Body of pancreas (tissue), 4 donors: ENCODE data around the gene LAMA4.

ENCODE experiments used
- CTCF ChIP-seq, 7 experiments: fragments of 450-650 bp in 4 of 7; fragments of 200-600 bp in 3 of 7; sonication (generic) in 3 of 7; IDR thresholded peaks; one replicate each; pipeline ENCODE4 v1.5.1; 2016 to 2019; ENCODE audit warnings: antibody characterized with exemption in 7 of 7
- POLR2A ChIP-seq, 3 donors: fragments of 450-650 bp; IDR thresholded peaks; one replicate each; pipeline ENCODE4 v1.6.1; 2016; ENCODE audit warnings: antibody characterized with exemption in 3 of 3, mild to moderate bottlenecking in 2 of 3

GRCh38 chr6:112286500-112287144 lies 32.3 kb upstream of the LAMA4 start:
- no peak for TF ChIP-seq CTCF (IDR thresholded peaks at IDR 0.05)
- no peak for TF ChIP-seq POLR2A (IDR thresholded peaks at IDR 0.05)
